GM19023 (cell line): ENCODE data around the gene RPL39L.

Experiments used
- ATAC-seq: cut with Tn5 transposase; IDR thresholded peaks from one replicate; pipeline ENCODE4 v1.9.1; 2021; ENCODE audit warnings: mild to moderate bottlenecking, moderate library complexity; ENCODE audit not compliant: unreplicated experiment

RPL39L gene

GRCh38 chr3:187102073-187102634 is 37.1 kb downstream of the RPL39L start:
- no peak for ATAC-seq

- ATAC-seq: no peak
Measured at GRCh38 chr3:187101184-187102072, 37.9 kb downstream of the RPL39L start.

GRCh38 chr3:187098923-187099512 is 40.3 kb downstream of the RPL39L start:
- no peak for ATAC-seq

- no peak for ATAC-seq
Measured at GRCh38 chr3:187093320-187093719, 46.0 kb downstream of the RPL39L start.

- ATAC-seq: no peak
Measured at GRCh38 chr3:187088701-187089100, 50.6 kb downstream of the RPL39L start.

GRCh38 chr3:187086831-187087230 is 52.5 kb downstream of the RPL39L start:
- ATAC-seq: no peak

- no peak for ATAC-seq
Measured at GRCh38 chr3:187085933-187086332, 53.4 kb downstream of the RPL39L start.

GRCh38 chr3:187085021-187085666 is 54.2 kb downstream of the RPL39L start:
- ATAC-seq: no peak

- ATAC-seq: no peak
Measured at GRCh38 chr3:187084580-187084979, 54.7 kb downstream of the RPL39L start.

- no peak for ATAC-seq
Measured at GRCh38 chr3:187084126-187084525, 55.2 kb downstream of the RPL39L start.

- ATAC-seq: no peak
Measured at GRCh38 chr3:187082758-187083375, 56.4 kb downstream of the RPL39L start.

GRCh38 chr3:187080799-187081450 is 58.4 kb downstream of the RPL39L start:
- ATAC-seq: no peak

GRCh38 chr3:187079090-187080022 is 59.9 kb downstream of the RPL39L start:
- no peak for ATAC-seq

- ATAC-seq: no peak
Measured at GRCh38 chr3:187077537-187077936, 61.8 kb downstream of the RPL39L start.

- no peak for ATAC-seq
Measured at GRCh38 chr3:187077085-187077484, 62.2 kb downstream of the RPL39L start.

- ATAC-seq: no peak
Measured at GRCh38 chr3:187076297-187076696, 63.0 kb downstream of the RPL39L start.

- no peak for ATAC-seq
Measured at GRCh38 chr3:187074846-187075245, 64.5 kb downstream of the RPL39L start.

- ATAC-seq: no peak
Measured at GRCh38 chr3:187073581-187074098, 65.7 kb downstream of the RPL39L start.

- no peak for ATAC-seq
Measured at GRCh38 chr3:187072511-187072910, 66.8 kb downstream of the RPL39L start.
